Esophagus (tissue), 2 donors: ENCODE results near the gene RBM20. TPM values are rescaled to one million over a fixed set of nuclear protein-coding genes. Genes with fewer than 3 reads are reported as not detected.

ENCODE experiments used
- H3K27ac ChIP-seq, 2 donors: one replicate each; pipeline ENCODE4 v1.5.1; 2013; ENCODE audit warnings: low read depth in 2 of 2, mild to moderate bottlenecking in 2 of 2, inconsistent platforms in 1 of 2, low read length in 1 of 2, moderate library complexity in 1 of 2
- H3K27me3 ChIP-seq, 2 donors: one replicate each; pipeline ENCODE4 v1.6.1; 2013; ENCODE audit warnings: low read length in 2 of 2, control low read depth in 1 of 2, mild to moderate bottlenecking in 1 of 2; ENCODE audit not compliant: insufficient read depth in 2 of 2, control insufficient read depth in 1 of 2
- H3K36me3 ChIP-seq, 2 donors: one replicate each; pipeline ENCODE4 v1.6.1; 2013; ENCODE audit warnings: low read length in 1 of 2; ENCODE audit not compliant: control insufficient read depth in 2 of 2, insufficient read depth in 2 of 2
- H3K4me1 ChIP-seq, 2 donors: one replicate each; pipeline ENCODE4 v1.6.1; 2013; ENCODE audit warnings: low read length in 1 of 2; ENCODE audit not compliant: control insufficient read depth in 2 of 2, insufficient read depth in 2 of 2
- H3K4me3 ChIP-seq, 2 donors: one replicate each; pipeline ENCODE4 v1.5.1; 2013; ENCODE audit warnings: low read length in 2 of 2, mild to moderate bottlenecking in 2 of 2, low read depth in 1 of 2, moderate library complexity in 1 of 2
- H3K9me3 ChIP-seq, 2 donors: one replicate each; pipeline ENCODE4 v1.6.1; 2013; ENCODE audit warnings: mild to moderate bottlenecking in 2 of 2, low read depth in 1 of 2, low read length in 1 of 2, moderate library complexity in 1 of 2; ENCODE audit not compliant: control insufficient read depth in 2 of 2, insufficient read depth in 1 of 2
- WGBS, 2 donors: extraction: QIAGEN DNeasy Blood & Tissue Kit; methylation state at CpG; one replicate each; pipeline ENCODE4 v1.1.7; 2013; 5-methylcytosine and 5-hydroxymethylcytosine counted together
- polyA plus RNA-seq, 2 donors: library from polyadenylated mRNA; stranded (reverse); fragments of 200-250 nt; gene quantifications; one replicate each; pipeline ENCODE4 v1.2.3, GENCODE V29; 2013
- donor health status: healthy with polysubstance abuse.
- donor health status: Bipolar disorder and iron deficiency.

Gene RBM20
- polyA plus RNA-seq, 2 donors = 2.7 to 7.2 TPM

DNA sequence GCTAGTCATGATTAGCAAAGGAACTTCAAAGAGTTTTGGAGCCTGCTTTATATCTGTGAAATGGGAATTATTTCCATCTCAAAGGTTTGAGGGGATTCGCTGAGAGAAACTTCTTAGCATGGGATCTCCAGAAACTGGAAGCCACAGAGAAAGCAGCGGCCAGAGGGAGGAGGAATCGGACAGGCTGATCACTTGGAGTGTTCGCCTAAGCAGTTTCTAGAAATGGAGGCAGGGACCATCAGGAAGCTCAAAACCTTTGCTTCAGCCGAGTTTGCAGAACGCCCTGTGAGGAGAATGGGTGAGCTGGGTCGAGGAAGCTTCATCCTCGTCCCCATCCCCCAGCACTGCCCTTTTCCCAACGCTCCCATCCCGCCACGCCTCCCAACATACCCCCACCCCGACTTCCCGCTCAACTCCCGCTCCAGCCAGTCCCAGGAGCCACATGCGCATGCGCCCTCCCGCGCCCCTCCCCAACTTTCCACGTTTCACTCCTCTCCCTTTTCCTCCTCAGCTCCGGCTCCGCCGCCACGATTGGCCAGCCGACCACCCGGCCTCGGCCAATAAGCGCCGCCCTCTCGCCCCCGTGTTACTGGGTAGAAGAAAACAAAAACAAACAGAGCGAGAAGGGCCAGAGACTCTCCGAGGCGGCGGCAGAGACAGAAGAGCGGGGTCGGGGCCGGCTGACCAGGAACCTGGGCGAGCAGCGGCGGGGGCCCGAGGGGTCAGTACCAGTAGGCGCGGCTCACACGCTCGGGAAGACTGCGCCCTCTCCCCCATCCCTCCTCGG lies 227.4 kb downstream of the RBM20 start, which contains the start of gene PDCD4:
TSS of gene PDCD4 (plus strand) at position 631 of the 787 bp plus-strand sequence. CDS start 4,100 bp downstream, outside the sequence.
- no peaks in the 10 kb centered on the region for H3K9me3 ChIP-seq
- WGBS, 2 donors = 0 to 1% methylated on average over 47 of the region's 47 CpGs
- no peaks in the 10 kb centered on the region for H3K4me1 ChIP-seq
- peak within 1 kb of the TSS; percentile 94 to 98 for H3K27ac ChIP-seq
- H3K4me3 ChIP-seq = peak within 1 kb of the TSS; percentile 81 to 86
- no peaks in the 10 kb centered on the region for H3K27me3 ChIP-seq
- H3K36me3 ChIP-seq = peaks cover 0 to 2% of the 10 kb centered on the region in 2 donors

DNA sequence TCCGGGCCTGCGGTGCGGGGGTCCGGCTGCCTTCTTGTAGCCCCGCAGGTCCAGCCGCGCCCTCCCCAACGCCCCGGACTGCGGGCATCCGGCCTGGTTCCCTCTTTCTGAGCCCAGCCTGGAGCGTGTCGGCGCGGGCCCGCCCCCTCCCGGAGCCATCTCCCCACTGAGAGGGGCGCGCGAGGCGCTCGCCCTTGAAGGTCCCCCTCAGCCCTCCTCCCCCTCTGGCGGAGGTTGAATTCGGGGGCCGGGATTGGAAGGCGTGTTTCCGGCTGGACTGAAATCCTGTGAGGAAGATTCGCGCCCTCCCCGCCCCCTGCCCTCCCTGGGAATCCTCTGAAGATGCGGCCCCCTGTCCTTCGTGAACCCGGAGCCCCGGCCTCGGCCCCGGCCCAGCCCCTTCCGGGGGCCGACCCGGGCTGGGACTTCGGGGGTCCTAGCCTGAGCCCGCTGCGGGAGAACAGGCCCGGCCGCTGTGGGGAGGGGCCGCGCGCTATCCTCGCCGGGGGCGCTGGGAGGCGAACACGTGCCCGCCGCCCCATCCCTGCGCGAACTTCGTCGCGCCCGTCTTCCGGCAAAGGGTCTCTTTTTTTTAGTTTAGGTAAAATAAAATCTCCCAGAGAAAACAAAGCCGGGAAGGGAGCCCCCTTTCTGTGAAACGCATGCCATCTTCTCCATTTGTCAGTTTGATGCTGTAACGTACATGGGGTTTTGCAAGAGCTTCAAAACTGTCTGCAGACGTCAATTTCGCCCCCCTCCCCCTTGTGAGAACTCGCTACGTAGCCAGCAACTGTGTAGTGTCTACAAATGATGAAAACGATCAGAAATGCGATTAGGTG lies 228.2 kb downstream of the RBM20 start:
- Histone ChIP-seq H3K36me3 (peaks cover 2% of the 10 kb centered on the region in 2 donors), H3K4me3 (peak overlapping the region; percentile 81 to 86), H3K9me3 (no peaks in the 10 kb centered on the region), H3K27me3 (no peaks in the 10 kb centered on the region), H3K4me1 (no peaks in the 10 kb centered on the region), H3K27ac (peak overlapping the region; percentile 94 to 98)
- 1% methylated on average over 49 to 70 of the region's 70 CpGs for WGBS, 2 donors

DNA sequence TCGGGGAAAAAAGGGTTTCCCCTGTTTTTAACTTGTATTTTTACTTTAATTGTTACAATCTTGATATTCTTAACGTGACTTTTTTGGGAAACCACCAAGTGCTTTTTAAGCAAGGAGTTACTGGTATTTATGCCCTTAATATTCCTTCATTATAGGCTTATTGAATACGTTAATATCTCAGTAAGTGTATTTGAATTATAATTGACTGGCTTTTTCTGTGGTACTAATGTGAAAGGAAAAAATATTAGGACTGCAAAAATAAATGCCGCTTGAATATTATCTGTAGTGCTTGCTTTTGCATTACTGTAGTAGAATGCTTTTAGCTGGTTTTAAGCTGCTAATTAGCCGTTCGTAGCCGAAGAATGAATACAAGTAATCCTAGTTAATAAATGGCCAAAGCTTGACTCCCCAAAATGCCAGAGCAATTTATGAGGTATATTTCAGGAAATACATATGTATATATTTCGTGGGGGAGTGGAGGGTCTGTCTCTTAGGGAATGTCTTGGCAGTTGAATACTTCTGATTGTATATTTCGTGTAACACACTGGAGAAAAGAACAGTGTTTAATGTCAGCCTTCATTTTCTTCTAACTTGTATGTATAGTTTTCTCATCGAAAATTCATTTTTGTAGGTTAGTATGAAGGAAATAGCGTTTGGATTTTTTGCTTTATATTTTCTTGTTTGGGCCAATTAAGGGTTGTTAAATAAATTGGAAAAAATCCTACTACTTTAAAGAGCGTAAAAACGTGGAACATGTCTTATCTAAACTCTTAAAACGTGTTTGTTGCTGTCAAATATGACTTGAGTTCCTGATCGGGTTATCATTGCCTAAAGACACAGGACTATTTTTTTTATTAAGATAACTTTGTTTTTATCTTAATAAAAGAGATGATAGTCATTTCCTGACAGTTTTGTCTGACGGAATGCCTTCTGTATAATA lies 229.1 kb downstream of the RBM20 start:
- peak overlapping the region; percentile 81 to 86 for H3K4me3 ChIP-seq
- H3K9me3 ChIP-seq = no peaks in the 10 kb centered on the region

DNA sequence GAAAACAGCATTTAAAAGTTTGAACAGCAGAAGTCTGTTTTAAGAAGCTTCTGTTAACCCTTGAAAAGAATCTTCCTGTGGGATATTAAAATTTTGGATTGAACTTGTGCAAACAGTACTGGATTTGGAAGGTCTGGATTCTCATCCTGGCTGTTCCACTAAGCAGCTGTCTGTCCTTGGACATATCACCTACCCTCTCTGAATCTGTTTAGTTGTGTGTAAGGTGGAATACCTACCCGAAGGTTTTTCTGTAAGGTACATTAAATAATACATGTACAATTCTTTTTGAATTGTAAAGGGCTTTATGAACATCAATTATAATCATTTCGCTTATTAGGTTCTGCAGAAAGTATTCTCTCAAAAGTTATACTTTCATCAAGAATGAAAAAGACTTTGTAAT lies 229.8 kb downstream of the RBM20 start:
- Histone ChIP-seq H3K4me3 (peak overlapping the region; percentile 21 to 86), H3K27ac (peak overlapping the region in 1 of 2 donors; percentile 50), H3K36me3 (peaks cover 2% of the 10 kb centered on the region in 2 donors)

More for the DNA sequence above, 229.1 kb downstream of the RBM20 start:
- H3K36me3 ChIP-seq = peaks cover 2% of the 10 kb centered on the region in 2 donors
- 1 to 2% methylated on average over 16 of the region's 16 CpGs for WGBS, 2 donors
- peak overlapping the region; percentile 94 to 98 for H3K27ac ChIP-seq
- H3K27me3 ChIP-seq = no peaks in the 10 kb centered on the region
- H3K4me1 ChIP-seq = no peaks in the 10 kb centered on the region

DNA sequence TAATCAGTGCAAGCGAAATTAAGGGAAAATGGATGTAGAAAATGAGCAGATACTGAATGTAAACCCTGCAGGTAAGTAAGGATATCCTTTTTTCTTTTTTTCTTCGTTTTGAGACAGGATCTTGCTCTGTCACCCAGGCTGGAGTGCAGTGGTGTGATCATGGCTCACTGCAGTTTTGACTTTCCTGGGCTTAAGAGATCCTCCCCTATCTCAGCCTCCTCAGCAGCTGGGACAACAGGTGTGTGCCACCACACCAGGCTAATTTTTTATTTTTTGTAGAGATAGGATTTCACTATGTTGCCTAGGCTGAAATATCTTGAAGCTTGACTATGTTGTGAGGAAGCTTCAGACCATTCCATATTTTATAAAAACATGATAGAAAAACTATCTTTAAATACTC lies 231.9 kb downstream of the RBM20 start:
- Histone ChIP-seq H3K36me3 (peaks cover 2% of the 10 kb centered on the region in 2 donors), H3K27me3 (no peaks in the 10 kb centered on the region), H3K9me3 (no peaks in the 10 kb centered on the region), H3K4me3 (no peak overlapping the region), H3K27ac (no peak overlapping the region), H3K4me1 (no peaks in the 10 kb centered on the region)
- WGBS, 2 donors = 65 to 70% methylated on average over 2 of the region's 2 CpGs

More for the DNA sequence above, 229.8 kb downstream of the RBM20 start:
- no peaks in the 10 kb centered on the region for H3K27me3 ChIP-seq
- WGBS, 2 donors = 19 to 36% methylated on average over 2 of the region's 2 CpGs
- H3K9me3 ChIP-seq = no peaks in the 10 kb centered on the region
- H3K4me1 ChIP-seq = no peaks in the 10 kb centered on the region

DNA sequence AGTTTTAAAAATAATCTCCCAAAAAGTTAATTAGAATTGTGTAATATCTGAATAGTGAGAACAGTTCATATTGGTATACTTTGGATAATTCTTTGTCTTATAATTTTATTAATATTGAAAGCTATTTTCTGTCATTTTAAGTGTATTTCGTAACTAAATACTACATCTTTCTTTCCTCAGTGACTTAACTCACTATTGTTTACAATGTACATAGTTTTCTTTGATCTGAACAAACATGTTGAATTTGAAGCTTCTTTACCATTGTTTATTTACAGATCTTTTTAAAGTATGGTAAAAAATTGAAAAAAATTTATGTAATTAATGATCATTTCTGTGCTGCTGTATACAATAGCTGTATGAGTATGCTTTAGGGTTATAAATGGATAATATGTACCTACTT lies 232.7 kb downstream of the RBM20 start:
- no peaks in the 10 kb centered on the region for H3K27me3 ChIP-seq
- no peak overlapping the region for H3K4me3 ChIP-seq
- no peaks in the 10 kb centered on the region for H3K4me1 ChIP-seq
- no peaks in the 10 kb centered on the region for H3K9me3 ChIP-seq
- no peak overlapping the region for H3K27ac ChIP-seq
- WGBS, 2 donors = 84 to 86% methylated on average over 1 of the region's 1 CpG
- H3K36me3 ChIP-seq = peaks cover 2 to 4% of the 10 kb centered on the region in 2 donors

DNA sequence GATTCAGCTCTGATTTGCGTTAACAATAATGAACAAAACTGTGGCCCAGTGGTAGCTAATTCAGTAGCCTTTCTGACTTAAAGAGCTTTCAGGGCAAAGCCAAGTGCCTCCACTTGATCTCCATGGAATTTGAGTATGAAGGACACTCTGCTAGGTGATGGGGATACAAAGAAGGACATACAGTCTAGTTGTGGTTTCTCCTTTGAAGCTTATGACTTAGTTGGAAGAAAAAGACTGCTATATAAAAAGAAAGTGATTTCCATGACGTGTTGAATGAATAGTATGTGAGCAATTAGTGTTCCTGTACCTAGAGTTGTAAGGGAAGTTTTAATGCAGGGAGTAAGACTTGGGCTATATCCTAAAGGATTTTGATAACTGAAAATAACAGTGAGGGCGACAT lies 235.9 kb downstream of the RBM20 start:
- Histone ChIP-seq H3K4me1 (no peaks in the 10 kb centered on the region), H3K9me3 (no peaks in the 10 kb centered on the region), H3K36me3 (peaks cover 2 to 8% of the 10 kb centered on the region in 2 donors), H3K27ac (peak overlapping the region in 1 of 2 donors; percentile 47), H3K27me3 (no peaks in the 10 kb centered on the region), H3K4me3 (no peak overlapping the region)
- WGBS, 2 donors = 62 to 69% methylated on average over 3 of the region's 3 CpGs

DNA sequence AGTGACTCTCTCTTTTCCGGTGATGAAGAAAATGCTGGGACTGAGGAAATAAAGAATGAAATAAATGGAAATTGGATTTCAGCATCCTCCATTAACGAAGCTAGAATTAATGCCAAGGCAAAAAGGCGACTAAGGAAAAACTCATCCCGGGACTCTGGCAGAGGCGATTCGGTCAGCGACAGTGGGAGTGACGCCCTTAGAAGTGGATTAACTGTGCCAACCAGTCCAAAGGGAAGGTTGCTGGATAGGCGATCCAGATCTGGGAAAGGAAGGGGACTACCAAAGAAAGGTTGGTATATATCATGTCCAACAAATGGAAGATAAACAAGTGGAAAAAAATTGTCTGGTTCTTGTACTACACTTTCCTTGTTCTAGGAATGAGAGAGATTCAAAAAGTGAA lies 237.1 kb downstream of the RBM20 start:
- peaks cover 0 to 8% of the 10 kb centered on the region in 2 donors for H3K36me3 ChIP-seq
- WGBS, 2 donors = 79 to 87% methylated on average over 9 of the region's 9 CpGs
- H3K27ac ChIP-seq = no peak overlapping the region
- no peaks in the 10 kb centered on the region for H3K27me3 ChIP-seq
- H3K9me3 ChIP-seq = no peaks in the 10 kb centered on the region
- H3K4me1 ChIP-seq = no peaks in the 10 kb centered on the region
- no peak overlapping the region for H3K4me3 ChIP-seq

DNA sequence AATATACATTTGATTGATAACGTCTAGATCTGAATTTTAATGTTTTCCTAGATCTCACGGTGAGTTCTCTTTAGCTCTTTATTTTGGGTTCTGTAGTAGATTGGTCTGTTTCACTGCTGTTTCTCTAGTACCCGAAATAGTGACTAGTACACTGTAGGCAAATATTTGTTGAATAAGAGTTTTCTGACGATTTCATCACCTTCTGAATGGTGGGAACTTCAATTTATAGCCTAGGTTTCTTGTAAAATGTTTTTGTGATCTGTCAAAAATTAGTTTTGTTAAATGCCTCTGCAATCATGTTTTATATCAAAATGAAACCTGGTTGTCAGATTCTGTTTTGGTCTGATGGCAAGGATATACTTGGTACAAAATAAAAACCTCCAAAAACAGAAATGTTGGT lies 237.8 kb downstream of the RBM20 start:
- Histone ChIP-seq H3K27me3 (no peaks in the 10 kb centered on the region), H3K36me3 (peaks cover 0 to 8% of the 10 kb centered on the region in 2 donors), H3K9me3 (no peaks in the 10 kb centered on the region), H3K27ac (no peak overlapping the region), H3K4me3 (no peak overlapping the region), H3K4me1 (no peaks in the 10 kb centered on the region)
- 48 to 60% methylated on average over 4 of the region's 4 CpGs for WGBS, 2 donors
